Measurements from ENCODE around the gene CD19. TPM values are rescaled to one million over a fixed set of nuclear protein-coding genes. Genes with fewer than 3 reads are reported as not detected.

Gene CD19
- total and polyA plus RNA-seq, 2 donors = 2.8 to 16.9 TPM

DNA sequence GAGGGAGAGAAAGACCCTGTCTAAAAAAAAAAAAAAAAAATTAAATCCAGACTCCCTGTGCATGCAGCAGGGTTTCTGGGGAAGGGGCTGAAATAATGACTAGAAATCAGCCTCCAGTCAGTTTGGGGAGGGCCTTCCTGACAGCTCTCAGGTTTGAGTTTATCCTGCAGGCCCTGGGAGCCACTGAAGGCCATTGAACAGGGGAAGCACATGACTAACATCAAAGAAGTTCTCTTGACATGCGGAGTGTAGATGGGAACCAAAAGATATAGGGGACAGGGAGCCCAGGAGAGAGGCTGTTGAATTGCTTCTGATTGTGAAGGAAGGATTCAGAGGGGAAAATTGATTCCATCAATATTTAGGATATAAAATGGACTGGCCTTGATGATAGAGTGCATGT, 4.0 kb upstream of the CD19 start:
- peaks cover 2 to 5% of the 10 kb centered on the region in 2 donors for H3K36me3 ChIP-seq (ENCODE audit: control insufficient read depth in 2 of 2, insufficient read depth in 2 of 2, low read length in 1 of 2)
- no peak overlapping the region for H3K27ac ChIP-seq (ENCODE audit: low read depth in 1 of 2, low read length in 1 of 2)
- 80% methylated on average over 1 of the region's 1 CpG for WGBS
- H3K9me3 ChIP-seq (ENCODE audit: control insufficient read depth in 2 of 2, insufficient read depth in 1 of 2, low read length in 1 of 2) = peaks cover 0 to 3% of the 10 kb centered on the region in 2 donors
- H3K4me1 ChIP-seq (ENCODE audit: control insufficient read depth in 2 of 2, insufficient read depth in 2 of 2, low read length in 2 of 2) = peaks cover 12 to 55% of the 10 kb centered on the region in 2 donors
- no peaks in the 10 kb centered on the region for H3K27me3 ChIP-seq (ENCODE audit: control insufficient read depth in 2 of 2, insufficient read depth in 1 of 2, low read length in 1 of 2)
- DNase-seq (ENCODE audit: low read depth in 6 of 9, low spot score in 9 of 9) = no peak
- H3K4me3 ChIP-seq (ENCODE audit: low read length in 2 of 2) = no peak overlapping the region

DNA sequence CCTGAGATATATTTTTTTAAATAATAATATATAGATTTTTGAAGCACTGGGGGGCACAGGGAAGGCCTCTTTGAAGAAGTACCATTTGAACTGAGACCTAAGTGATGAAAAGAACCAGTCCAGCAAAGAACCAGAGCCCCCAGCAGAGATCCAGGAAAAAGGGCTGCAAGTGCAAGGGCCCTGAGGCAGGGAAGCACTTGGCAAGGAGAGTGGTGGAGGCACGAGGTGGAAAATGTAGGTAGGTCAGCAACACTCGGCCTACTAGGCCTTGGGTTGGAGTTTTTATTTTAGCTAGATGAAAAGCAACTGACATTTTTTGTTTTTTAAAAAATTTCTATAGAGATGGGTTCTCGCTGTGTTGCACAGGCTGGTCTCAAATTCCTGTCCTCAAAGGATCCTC, 1.6 kb upstream of the CD19 start:
- no peak for DNase-seq (ENCODE audit: low read depth in 6 of 9, low spot score in 9 of 9)
- no peak overlapping the region for H3K4me3 ChIP-seq (ENCODE audit: low read length in 2 of 2)
- peaks cover 5 to 37% of the 10 kb centered on the region in 2 donors for H3K4me1 ChIP-seq (ENCODE audit: control insufficient read depth in 2 of 2, insufficient read depth in 2 of 2, low read length in 2 of 2)
- 98% methylated on average over 3 of the region's 3 CpGs for WGBS
- no peaks in the 10 kb centered on the region for H3K36me3 ChIP-seq (ENCODE audit: control insufficient read depth in 2 of 2, insufficient read depth in 2 of 2, low read length in 1 of 2)
- no peaks in the 10 kb centered on the region for H3K9me3 ChIP-seq (ENCODE audit: control insufficient read depth in 2 of 2, insufficient read depth in 1 of 2, low read length in 1 of 2)
- H3K27me3 ChIP-seq (ENCODE audit: control insufficient read depth in 2 of 2, insufficient read depth in 1 of 2, low read length in 1 of 2) = no peaks in the 10 kb centered on the region
- H3K27ac ChIP-seq (ENCODE audit: low read depth in 1 of 2, low read length in 1 of 2) = peak overlapping the region in 1 of 2 donors; percentile 80

DNA sequence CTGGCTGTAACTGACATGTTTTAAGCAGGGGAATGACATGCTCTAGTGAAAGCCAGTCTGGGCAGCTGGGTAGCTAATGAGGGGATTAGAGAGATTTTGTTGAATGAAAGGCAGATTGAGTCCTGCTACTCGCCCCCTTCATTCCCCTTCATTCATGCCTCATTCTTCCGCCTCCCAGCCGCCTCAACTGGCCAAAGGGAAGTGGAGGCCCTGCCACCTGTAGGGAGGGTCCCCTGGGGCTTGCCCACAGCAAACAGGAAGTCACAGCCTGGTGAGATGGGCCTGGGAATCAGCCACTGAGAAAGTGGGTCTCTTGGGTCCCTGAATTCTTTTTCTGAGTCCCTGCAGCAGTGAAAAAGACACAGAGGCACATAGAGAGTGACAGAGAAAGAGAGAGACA, 1.1 kb upstream of the CD19 start:
- H3K9me3 ChIP-seq (ENCODE audit: control insufficient read depth in 2 of 2, insufficient read depth in 1 of 2, low read length in 1 of 2) = no peaks in the 10 kb centered on the region
- 47% methylated on average over 3 of the region's 3 CpGs for WGBS
- peaks cover 5 to 36% of the 10 kb centered on the region in 2 donors for H3K4me1 ChIP-seq (ENCODE audit: control insufficient read depth in 2 of 2, insufficient read depth in 2 of 2, low read length in 2 of 2)
- H3K4me3 ChIP-seq (ENCODE audit: low read length in 2 of 2) = no peak overlapping the region
- peak in 2 of 9 donors; percentile 35 to 66 for DNase-seq (ENCODE audit: low read depth in 6 of 9, low spot score in 9 of 9)
- no peaks in the 10 kb centered on the region for H3K36me3 ChIP-seq (ENCODE audit: control insufficient read depth in 2 of 2, insufficient read depth in 2 of 2, low read length in 1 of 2)
- H3K27me3 ChIP-seq (ENCODE audit: control insufficient read depth in 2 of 2, insufficient read depth in 1 of 2, low read length in 1 of 2) = no peaks in the 10 kb centered on the region
- peak overlapping the region; percentile 3 to 80 for H3K27ac ChIP-seq (ENCODE audit: low read depth in 1 of 2, low read length in 1 of 2)

DNA sequence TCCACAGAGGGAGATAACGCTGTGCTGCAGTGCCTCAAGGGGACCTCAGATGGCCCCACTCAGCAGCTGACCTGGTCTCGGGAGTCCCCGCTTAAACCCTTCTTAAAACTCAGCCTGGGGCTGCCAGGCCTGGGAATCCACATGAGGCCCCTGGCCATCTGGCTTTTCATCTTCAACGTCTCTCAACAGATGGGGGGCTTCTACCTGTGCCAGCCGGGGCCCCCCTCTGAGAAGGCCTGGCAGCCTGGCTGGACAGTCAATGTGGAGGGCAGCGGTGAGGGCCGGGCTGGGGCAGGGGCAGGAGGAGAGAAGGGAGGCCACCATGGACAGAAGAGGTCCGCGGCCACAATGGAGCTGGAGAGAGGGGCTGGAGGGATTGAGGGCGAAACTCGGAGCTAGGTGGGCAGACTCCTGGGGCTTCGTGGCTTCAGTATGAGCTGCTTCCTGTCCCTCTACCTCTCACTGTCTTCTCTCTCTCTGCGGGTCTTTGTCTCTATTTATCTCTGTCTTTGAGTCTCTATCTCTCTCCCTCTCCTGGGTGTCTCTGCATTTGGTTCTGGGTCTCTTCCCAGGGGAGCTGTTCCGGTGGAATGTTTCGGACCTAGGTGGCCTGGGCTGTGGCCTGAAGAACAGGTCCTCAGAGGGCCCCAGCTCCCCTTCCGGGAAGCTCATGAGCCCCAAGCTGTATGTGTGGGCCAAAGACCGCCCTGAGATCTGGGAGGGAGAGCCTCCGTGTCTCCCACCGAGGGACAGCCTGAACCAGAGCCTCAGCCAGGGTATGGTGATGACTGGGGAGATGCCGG, 769 bp downstream of the CD19 start:
- Histone ChIP-seq H3K4me1 (ENCODE audit: control insufficient read depth in 2 of 2, insufficient read depth in 2 of 2, low read length in 2 of 2) (peaks cover 5 to 49% of the 10 kb centered on the region in 2 donors), H3K36me3 (ENCODE audit: control insufficient read depth in 2 of 2, insufficient read depth in 2 of 2, low read length in 1 of 2) (no peaks in the 10 kb centered on the region), H3K9me3 (ENCODE audit: control insufficient read depth in 2 of 2, insufficient read depth in 1 of 2, low read length in 1 of 2) (peaks cover 0 to 5% of the 10 kb centered on the region in 2 donors), H3K4me3 (ENCODE audit: low read length in 2 of 2) (no peak overlapping the region), H3K27ac (ENCODE audit: low read depth in 1 of 2, low read length in 1 of 2) (no peak overlapping the region), H3K27me3 (ENCODE audit: control insufficient read depth in 2 of 2, insufficient read depth in 1 of 2, low read length in 1 of 2) (no peaks in the 10 kb centered on the region)
- 93% methylated on average over 20 of the region's 20 CpGs for WGBS
- DNase-seq (ENCODE audit: low read depth in 6 of 9, low spot score in 9 of 9) = no peak

DNA sequence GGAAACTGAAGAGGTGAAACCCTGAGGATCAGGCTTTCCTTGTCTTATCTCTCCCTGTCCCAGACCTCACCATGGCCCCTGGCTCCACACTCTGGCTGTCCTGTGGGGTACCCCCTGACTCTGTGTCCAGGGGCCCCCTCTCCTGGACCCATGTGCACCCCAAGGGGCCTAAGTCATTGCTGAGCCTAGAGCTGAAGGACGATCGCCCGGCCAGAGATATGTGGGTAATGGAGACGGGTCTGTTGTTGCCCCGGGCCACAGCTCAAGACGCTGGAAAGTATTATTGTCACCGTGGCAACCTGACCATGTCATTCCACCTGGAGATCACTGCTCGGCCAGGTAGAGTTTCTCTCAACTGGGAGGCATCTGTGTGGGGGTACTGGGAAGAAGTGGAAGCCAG, 1.4 kb downstream of the CD19 start:
- Histone ChIP-seq H3K27ac (ENCODE audit: low read depth in 1 of 2, low read length in 1 of 2) (no peak overlapping the region), H3K27me3 (ENCODE audit: control insufficient read depth in 2 of 2, insufficient read depth in 1 of 2, low read length in 1 of 2) (no peaks in the 10 kb centered on the region), H3K4me3 (ENCODE audit: low read length in 2 of 2) (no peak overlapping the region)

DNA sequence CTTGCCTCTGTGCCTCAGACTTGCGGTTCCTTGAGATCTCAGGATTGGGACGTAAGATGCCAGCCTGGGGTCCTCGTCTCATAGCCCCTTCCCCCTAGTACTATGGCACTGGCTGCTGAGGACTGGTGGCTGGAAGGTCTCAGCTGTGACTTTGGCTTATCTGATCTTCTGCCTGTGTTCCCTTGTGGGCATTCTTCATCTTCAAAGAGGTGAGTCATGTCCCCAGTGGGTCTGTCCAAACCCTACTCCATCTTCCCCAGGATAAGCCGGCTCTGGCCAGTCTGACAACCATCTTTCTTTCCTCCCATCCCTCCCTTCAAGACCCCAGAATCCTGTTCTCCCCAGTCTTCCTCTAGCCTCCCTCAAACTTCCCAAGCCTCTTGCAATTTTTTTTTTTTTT, 3.6 kb downstream of the CD19 start:
- 97% methylated on average over 4 of the region's 4 CpGs for WGBS
- peaks cover 0 to 5% of the 10 kb centered on the region in 2 donors for H3K9me3 ChIP-seq (ENCODE audit: control insufficient read depth in 2 of 2, insufficient read depth in 1 of 2, low read length in 1 of 2)
- H3K27ac ChIP-seq (ENCODE audit: low read depth in 1 of 2, low read length in 1 of 2) = no peak overlapping the region
- no peak overlapping the region for H3K4me3 ChIP-seq (ENCODE audit: low read length in 2 of 2)
- no peaks in the 10 kb centered on the region for H3K27me3 ChIP-seq (ENCODE audit: control insufficient read depth in 2 of 2, insufficient read depth in 1 of 2, low read length in 1 of 2)
- H3K36me3 ChIP-seq (ENCODE audit: control insufficient read depth in 2 of 2, insufficient read depth in 2 of 2, low read length in 1 of 2) = no peaks in the 10 kb centered on the region
- peaks cover 5 to 46% of the 10 kb centered on the region in 2 donors for H3K4me1 ChIP-seq (ENCODE audit: control insufficient read depth in 2 of 2, insufficient read depth in 2 of 2, low read length in 2 of 2)
- no peak for DNase-seq (ENCODE audit: low read depth in 6 of 9, low spot score in 9 of 9)

More for the DNA sequence above, 1.4 kb downstream of the CD19 start:
- DNase-seq (ENCODE audit: low read depth in 6 of 9, low spot score in 9 of 9) = no peak
- Histone ChIP-seq H3K36me3 (ENCODE audit: control insufficient read depth in 2 of 2, insufficient read depth in 2 of 2, low read length in 1 of 2) (no peaks in the 10 kb centered on the region), H3K9me3 (ENCODE audit: control insufficient read depth in 2 of 2, insufficient read depth in 1 of 2, low read length in 1 of 2) (peaks cover 0 to 5% of the 10 kb centered on the region in 2 donors), H3K4me1 (ENCODE audit: control insufficient read depth in 2 of 2, insufficient read depth in 2 of 2, low read length in 2 of 2) (peaks cover 5 to 50% of the 10 kb centered on the region in 2 donors)
- WGBS = 90% methylated on average over 8 of the region's 8 CpGs

DNA sequence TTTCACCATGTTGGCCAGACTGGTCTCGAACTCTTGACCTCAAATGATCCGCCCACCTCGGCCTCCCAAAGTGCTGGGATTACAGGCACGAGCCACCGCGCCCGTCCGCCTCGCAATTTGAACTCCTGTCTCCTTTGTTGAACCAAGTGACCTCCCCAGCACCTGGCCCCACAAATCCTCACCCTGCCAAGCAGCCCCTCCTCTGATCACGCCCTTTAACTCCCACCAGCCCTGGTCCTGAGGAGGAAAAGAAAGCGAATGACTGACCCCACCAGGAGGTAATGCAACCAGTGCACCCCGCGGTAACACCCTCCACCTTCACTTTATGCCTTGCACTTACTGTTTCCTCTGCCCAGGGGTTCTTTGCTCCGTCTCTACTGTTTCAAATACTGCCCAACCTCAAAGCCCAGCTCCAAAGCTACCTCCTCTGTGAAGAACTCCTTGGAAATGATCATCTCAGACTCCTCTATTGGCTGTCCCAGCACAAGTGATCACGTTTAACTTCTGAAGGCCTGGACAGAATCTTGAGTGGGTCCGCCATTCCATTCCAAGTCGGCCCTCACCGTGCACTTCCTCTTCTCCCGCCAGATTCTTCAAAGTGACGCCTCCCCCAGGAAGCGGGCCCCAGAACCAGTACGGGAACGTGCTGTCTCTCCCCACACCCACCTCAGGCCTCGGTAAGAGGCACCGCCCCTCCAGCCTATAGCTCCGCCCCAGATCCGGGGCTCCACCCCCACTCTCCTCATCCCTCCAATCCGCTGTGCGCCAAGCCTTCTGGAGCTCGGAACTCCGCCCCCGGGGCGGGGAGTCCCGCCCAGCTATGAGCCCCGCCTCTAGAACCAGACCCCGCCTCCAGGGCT, 4.4 kb downstream of the CD19 start:
- Histone ChIP-seq H3K4me1 (ENCODE audit: control insufficient read depth in 2 of 2, insufficient read depth in 2 of 2, low read length in 2 of 2) (peaks cover 2 to 38% of the 10 kb centered on the region in 2 donors), H3K27ac (ENCODE audit: low read depth in 1 of 2, low read length in 1 of 2) (no peak overlapping the region), H3K4me3 (ENCODE audit: low read length in 2 of 2) (peak overlapping the region in 1 of 2 donors; percentile 1), H3K9me3 (ENCODE audit: control insufficient read depth in 2 of 2, insufficient read depth in 1 of 2, low read length in 1 of 2) (peaks cover 0 to 5% of the 10 kb centered on the region in 2 donors), H3K36me3 (ENCODE audit: control insufficient read depth in 2 of 2, insufficient read depth in 2 of 2, low read length in 1 of 2) (no peaks in the 10 kb centered on the region), H3K27me3 (ENCODE audit: control insufficient read depth in 2 of 2, insufficient read depth in 1 of 2, low read length in 1 of 2) (no peaks in the 10 kb centered on the region)
- DNase-seq (ENCODE audit: low read depth in 6 of 9, low spot score in 9 of 9) = peak in 8 of 9 donors; percentile 57 to 88 (median 72)
- 33% methylated on average over 36 of the region's 36 CpGs for whole genome bisulfite sequencing

DNA sequence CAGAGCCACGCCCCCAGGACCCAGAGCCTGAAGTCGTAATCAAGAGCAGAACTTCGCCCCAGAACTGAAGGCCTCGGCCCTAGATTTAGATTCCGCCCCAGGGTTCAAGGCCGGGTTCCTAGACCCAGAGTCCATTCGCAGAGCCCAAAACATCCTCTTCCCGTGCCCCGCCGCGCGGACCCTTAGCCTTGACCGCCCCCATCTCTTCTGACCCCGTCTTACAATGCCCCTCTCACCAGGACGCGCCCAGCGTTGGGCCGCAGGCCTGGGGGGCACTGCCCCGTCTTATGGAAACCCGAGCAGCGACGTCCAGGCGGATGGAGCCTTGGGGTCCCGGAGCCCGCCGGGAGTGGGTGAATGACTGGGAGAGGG, 5.0 kb downstream of the CD19 start:
- DNase-seq (ENCODE audit: low read depth in 6 of 9, low spot score in 9 of 9) = no peak

More for the DNA sequence above, 5.0 kb downstream of the CD19 start:
- no peaks in the 10 kb centered on the region for H3K36me3 ChIP-seq (ENCODE audit: control insufficient read depth in 2 of 2, insufficient read depth in 2 of 2, low read length in 1 of 2)
- no peaks in the 10 kb centered on the region for H3K27me3 ChIP-seq (ENCODE audit: control insufficient read depth in 2 of 2, insufficient read depth in 1 of 2, low read length in 1 of 2)
- no peak overlapping the region for H3K4me3 ChIP-seq (ENCODE audit: low read length in 2 of 2)
- peaks cover 0 to 5% of the 10 kb centered on the region in 2 donors for H3K9me3 ChIP-seq (ENCODE audit: control insufficient read depth in 2 of 2, insufficient read depth in 1 of 2, low read length in 1 of 2)
- no peak overlapping the region for H3K27ac ChIP-seq (ENCODE audit: low read depth in 1 of 2, low read length in 1 of 2)
- H3K4me1 ChIP-seq (ENCODE audit: control insufficient read depth in 2 of 2, insufficient read depth in 2 of 2, low read length in 2 of 2) = peaks cover 0 to 32% of the 10 kb centered on the region in 2 donors
- WGBS = 74% methylated on average over 26 of the region's 26 CpGs

Measured in thymus (tissue), 11 donors.